DOHH2 (cell line): Measurements from ENCODE around the gene RPL37A.

ENCODE experiments used
- CTCF ChIP-seq: fragments of 200-600 bp; sonication (generic); IDR thresholded peaks from one replicate; pipeline ENCODE4 v1.5.1; 2014; ENCODE audit warnings: antibody characterized with exemption, mild to moderate bottlenecking, low read depth, low read length; ENCODE audit not compliant: poor library complexity, severe bottlenecking
- EZH2phosphoT487 ChIP-seq: fragments of 200-600 bp; sonication (generic); IDR thresholded peaks from 2 replicates; pipeline ENCODE4 v1.6.1; 2017; ENCODE audit warnings: borderline replicate concordance, mild to moderate bottlenecking, antibody characterized with exemption, low read length, moderate library complexity, mixed read lengths

GRCh38 chr2:216525972-216526371 lies 27.3 kb downstream of the RPL37A start:
- TF ChIP-seq CTCF (no peak), EZH2phosphoT487 (no peak)
